Nephron progenitor cell (in vitro differentiated cells): ENCODE results near the gene LIPG.

ENCODE experiments used
- DNase-seq: peaks from one replicate; pipeline ENCODE4 v3.0.0; 2021
- H3K27ac Mint-ChIP-seq: 2 replicates; pipeline ENCODE4 v1.8.0; 2021; ENCODE audit warnings: mild to moderate bottlenecking, moderate library complexity, mixed read lengths
- H3K27me3 Mint-ChIP-seq: 2 replicates; pipeline ENCODE4 v1.8.0; 2021; ENCODE audit warnings: mild to moderate bottlenecking, low read depth, mixed read lengths; ENCODE audit not compliant: poor library complexity
- H3K36me3 Mint-ChIP-seq: 2 replicates; pipeline ENCODE4 v1.8.0; 2021; ENCODE audit warnings: low read depth, mixed read lengths
- H3K4me1 Mint-ChIP-seq: 2 replicates; pipeline ENCODE4 v1.8.0; 2021; ENCODE audit warnings: mixed read lengths
- H3K4me3 Mint-ChIP-seq: 2 replicates; pipeline ENCODE4 v1.8.0; 2021; ENCODE audit warnings: mild to moderate bottlenecking, moderate library complexity, mixed read lengths
- H3K9me3 Mint-ChIP-seq: 2 replicates; pipeline ENCODE4 v1.8.0; 2021; ENCODE audit warnings: mild to moderate bottlenecking, moderate library complexity, mixed read lengths
- TF ChIP-seq, protein P1 (sequence below): fragments of 200-600 bp; sonication (generic); IDR thresholded peaks from 2 replicates; pipeline ENCODE4 v1.5.0; 2021; ENCODE audit warnings: antibody characterized with exemption

The LIPG gene

DNA sequence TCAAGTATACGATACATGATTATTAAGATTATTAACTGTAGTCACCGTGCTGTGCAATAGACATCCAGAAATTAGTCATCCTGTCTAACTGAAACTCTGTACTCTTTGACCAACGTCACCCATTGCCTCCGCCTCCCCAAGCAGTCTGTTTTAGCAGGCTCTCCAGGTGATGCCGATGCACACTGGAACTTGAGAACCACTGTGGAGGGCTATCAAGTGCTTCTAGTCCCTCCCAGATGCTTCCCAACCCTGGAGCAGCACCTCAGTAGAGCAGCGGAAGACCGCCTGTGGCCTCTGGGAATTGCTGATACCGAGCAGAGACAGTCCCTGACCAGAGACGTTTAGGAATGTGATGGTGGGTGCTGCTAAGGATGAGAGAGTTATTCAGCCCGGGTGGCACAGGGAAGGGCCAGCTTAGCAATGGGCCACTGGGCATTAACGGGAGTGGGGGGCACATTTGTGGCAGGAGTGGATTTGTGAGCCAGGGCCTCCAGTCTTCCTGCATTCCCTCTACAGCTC lies 50.7 kb downstream of the LIPG start:
- Mint-ChIP-seq H3K36me3 (no peaks in the 10 kb centered on the region), H3K27ac (no peak overlapping the region), H3K4me3 (no peak overlapping the region), H3K27me3 (peaks cover 12% of the 10 kb centered on the region), H3K9me3 (peaks cover 4% of the 10 kb centered on the region), H3K4me1 (peaks cover 53% of the 10 kb centered on the region)
- TF ChIP-seq, protein P1, sequence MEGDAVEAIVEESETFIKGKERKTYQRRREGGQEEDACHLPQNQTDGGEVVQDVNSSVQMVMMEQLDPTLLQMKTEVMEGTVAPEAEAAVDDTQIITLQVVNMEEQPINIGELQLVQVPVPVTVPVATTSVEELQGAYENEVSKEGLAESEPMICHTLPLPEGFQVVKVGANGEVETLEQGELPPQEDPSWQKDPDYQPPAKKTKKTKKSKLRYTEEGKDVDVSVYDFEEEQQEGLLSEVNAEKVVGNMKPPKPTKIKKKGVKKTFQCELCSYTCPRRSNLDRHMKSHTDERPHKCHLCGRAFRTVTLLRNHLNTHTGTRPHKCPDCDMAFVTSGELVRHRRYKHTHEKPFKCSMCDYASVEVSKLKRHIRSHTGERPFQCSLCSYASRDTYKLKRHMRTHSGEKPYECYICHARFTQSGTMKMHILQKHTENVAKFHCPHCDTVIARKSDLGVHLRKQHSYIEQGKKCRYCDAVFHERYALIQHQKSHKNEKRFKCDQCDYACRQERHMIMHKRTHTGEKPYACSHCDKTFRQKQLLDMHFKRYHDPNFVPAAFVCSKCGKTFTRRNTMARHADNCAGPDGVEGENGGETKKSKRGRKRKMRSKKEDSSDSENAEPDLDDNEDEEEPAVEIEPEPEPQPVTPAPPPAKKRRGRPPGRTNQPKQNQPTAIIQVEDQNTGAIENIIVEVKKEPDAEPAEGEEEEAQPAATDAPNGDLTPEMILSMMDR = no peak
- DNase-seq = no peak

DNA sequence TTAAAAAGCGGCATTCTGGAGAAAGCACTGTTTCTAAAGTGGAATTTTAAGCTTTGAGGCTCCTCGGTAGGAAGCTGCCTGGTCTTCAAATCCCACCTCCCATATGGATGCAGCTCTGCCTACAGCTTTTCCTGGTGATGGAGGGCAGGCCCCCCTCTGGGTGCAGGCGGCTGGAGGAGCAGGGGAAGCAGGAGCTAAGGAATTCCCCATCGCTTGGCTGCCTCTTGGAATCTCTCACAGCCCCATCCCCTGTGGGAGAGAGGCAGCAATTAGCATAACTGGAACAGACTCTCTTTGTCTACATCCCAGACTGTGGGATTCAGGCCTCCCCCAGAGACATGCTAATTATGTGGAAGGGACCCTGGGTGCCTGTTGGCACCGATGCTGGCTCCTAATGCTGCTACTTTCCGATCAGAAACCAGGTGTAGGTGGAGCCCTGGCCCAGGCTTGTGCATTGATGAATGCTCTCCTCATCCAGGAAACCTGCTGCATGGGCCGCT lies 51.3 kb downstream of the LIPG start:
- H3K27me3 Mint-ChIP-seq = peaks cover 12% of the 10 kb centered on the region
- H3K27ac Mint-ChIP-seq = no peak overlapping the region
- no peaks in the 10 kb centered on the region for H3K36me3 Mint-ChIP-seq
- H3K9me3 Mint-ChIP-seq = no peaks in the 10 kb centered on the region
- H3K4me3 Mint-ChIP-seq = peak overlapping the region; percentile 1
- DNase-seq = peak; percentile 59
- TF ChIP-seq, protein P1 = no peak
- H3K4me1 Mint-ChIP-seq = peaks cover 51% of the 10 kb centered on the region

DNA sequence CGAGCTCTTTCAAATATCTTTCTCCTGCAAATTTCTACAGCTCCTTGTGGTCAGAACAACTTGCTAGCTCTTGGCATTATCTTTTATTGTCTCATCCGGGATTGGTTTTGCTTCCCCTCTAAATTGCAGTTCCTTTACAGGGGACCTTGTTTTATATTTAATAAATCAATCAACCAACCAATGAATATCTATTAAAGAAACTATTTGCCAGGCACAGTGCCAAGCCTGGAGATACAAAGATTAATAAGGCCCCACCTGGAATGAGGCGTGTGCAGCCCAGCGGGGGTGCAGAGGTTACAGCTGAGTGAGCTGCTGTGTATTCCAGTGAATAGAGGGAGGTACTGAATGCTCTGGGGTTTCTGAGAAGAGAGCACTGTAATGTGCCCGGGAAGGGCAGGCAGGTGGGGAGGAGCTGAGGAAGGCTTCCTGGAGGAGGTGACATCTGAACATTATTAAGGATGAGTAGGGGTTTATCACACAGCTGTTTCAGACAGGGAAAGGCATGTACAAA lies 51.8 kb downstream of the LIPG start:
- H3K4me3 Mint-ChIP-seq = peak overlapping the region; percentile 1
- no peaks in the 10 kb centered on the region for H3K36me3 Mint-ChIP-seq

DNA sequence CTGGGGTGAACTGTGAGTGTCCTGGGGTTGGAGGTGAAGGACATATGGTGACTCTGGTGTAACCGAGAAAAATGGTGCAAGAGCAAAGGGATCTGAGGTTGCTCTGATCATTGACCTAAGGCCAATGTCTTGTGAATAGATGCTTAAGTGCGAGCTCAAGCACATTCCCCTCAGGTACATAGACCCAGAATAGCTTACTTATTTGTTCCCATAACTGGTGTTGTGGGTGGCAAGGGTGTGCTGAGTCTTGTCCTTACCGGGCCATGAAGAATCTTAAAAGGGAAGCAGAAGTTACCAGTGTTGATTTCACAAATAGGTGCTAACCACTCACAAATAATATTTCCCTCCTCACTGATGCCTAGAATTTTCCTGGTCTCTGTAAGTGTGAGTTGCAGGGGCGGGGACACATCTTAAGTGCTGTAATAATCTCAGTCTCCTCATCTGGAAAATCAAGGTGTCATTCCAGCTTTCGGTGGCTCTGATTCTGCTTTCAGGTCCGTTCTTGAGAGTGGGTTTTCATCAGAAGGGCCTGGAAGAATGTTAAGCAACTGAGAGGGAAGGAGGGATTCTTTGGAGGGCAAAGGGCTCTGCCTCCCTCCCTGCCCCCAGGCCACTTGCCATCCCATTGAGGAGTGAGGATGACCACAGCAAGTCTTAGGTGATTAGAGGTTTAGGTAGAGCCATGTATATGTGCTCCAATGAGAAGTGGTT lies 54.9 kb downstream of the LIPG start:
- no peaks in the 10 kb centered on the region for H3K36me3 Mint-ChIP-seq
- H3K4me3 Mint-ChIP-seq = no peak overlapping the region
- no peak overlapping the region for H3K27ac Mint-ChIP-seq
- peaks cover 12% of the 10 kb centered on the region for H3K27me3 Mint-ChIP-seq
- H3K4me1 Mint-ChIP-seq = peaks cover 56% of the 10 kb centered on the region
- H3K9me3 Mint-ChIP-seq = no peaks in the 10 kb centered on the region
- TF ChIP-seq, protein P1 = no peak
- no peak for DNase-seq

More for the DNA sequence above, 51.8 kb downstream of the LIPG start:
- H3K27ac Mint-ChIP-seq = no peak overlapping the region
- H3K27me3 Mint-ChIP-seq = peaks cover 12% of the 10 kb centered on the region
- no peaks in the 10 kb centered on the region for H3K9me3 Mint-ChIP-seq
- TF ChIP-seq, protein P1 = no peak
- DNase-seq = no peak
- H3K4me1 Mint-ChIP-seq = peaks cover 47% of the 10 kb centered on the region

DNA sequence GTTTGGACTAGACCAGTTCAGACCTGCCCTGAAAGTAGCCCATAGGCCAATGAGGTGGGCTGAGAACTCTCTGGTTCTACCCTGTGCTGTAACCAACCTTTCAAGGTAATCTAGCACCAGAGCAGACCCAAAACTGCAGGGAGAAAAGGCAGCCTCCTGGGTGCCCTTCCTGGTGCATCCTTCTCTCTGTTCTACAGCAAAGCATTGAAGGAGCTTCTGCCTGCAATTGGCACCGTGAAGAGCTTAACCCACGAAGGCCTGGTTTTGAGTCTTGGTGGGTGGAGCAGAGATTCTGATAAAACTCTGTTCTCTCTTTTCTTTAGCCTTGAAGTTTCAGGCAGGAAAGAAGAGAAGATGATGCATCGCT lies 55.5 kb downstream of the LIPG start:
- no peak for DNase-seq
- peaks cover 11% of the 10 kb centered on the region for H3K27me3 Mint-ChIP-seq
- peaks cover 58% of the 10 kb centered on the region for H3K4me1 Mint-ChIP-seq
- H3K27ac Mint-ChIP-seq = no peak overlapping the region
- H3K36me3 Mint-ChIP-seq = no peaks in the 10 kb centered on the region
- no peak overlapping the region for H3K4me3 Mint-ChIP-seq
- H3K9me3 Mint-ChIP-seq = no peaks in the 10 kb centered on the region
- TF ChIP-seq, protein P1 = no peak
